DMS79 treated with DMSO at 0.1 percent for 48 hours (cell line): Measurements from ENCODE around the gene FIBCD1.

Experiments
- DNase-seq: peaks from one replicate; lab custom pipeline; 2025; lab: John Stamatoyannopoulos, UW

Gene FIBCD1, protein sequence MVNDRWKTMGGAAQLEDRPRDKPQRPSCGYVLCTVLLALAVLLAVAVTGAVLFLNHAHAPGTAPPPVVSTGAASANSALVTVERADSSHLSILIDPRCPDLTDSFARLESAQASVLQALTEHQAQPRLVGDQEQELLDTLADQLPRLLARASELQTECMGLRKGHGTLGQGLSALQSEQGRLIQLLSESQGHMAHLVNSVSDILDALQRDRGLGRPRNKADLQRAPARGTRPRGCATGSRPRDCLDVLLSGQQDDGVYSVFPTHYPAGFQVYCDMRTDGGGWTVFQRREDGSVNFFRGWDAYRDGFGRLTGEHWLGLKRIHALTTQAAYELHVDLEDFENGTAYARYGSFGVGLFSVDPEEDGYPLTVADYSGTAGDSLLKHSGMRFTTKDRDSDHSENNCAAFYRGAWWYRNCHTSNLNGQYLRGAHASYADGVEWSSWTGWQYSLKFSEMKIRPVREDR

DNA sequence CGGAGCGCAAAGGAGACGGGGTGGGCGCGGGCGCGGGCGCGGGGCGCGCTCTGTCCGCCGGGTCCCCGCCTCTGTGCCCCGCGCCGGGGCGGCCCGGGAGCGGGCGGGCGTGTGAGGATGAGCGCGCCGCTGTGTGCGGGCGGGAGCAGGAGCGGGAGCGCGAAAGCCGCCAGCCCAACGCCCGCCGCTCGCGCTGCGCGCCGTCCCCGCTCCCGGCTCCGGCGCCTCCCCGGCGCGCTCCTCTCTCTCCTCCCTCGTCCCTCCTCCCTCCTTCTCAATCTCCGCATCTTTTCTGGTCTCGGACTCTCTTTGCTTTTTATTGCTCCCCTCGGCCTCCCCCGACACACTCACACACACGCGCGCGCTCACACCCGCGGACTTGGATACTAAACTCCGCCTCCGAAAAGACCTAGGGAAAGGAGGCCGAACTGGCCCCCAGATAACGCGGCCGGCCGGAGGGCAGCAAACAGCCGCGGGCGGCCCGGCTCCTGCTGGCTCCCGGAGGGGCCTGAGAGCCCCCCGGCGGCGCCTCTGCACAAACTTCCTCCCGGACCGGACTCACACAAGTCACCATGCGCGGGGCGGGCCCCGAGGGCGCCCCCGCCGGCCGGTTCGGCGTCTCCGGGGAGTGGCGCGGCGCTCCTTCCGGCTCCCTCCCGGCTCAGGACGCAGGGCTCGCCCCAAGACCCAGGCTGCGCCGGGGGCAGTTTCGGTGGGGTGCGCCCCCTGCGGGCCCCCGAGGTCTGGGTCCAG is at the start of gene FIBCD1:
Gene FIBCD1 (minus strand): TSS at position 596 of the 753 bp plus-strand sequence. CDS start 640 bp downstream, outside the sequence.
- peak; percentile 34 for DNase-seq

GRCh38 chr9:130988400-130988747 is 49.3 kb upstream of the FIBCD1 start:
- DNase-seq: no peak

DNA sequence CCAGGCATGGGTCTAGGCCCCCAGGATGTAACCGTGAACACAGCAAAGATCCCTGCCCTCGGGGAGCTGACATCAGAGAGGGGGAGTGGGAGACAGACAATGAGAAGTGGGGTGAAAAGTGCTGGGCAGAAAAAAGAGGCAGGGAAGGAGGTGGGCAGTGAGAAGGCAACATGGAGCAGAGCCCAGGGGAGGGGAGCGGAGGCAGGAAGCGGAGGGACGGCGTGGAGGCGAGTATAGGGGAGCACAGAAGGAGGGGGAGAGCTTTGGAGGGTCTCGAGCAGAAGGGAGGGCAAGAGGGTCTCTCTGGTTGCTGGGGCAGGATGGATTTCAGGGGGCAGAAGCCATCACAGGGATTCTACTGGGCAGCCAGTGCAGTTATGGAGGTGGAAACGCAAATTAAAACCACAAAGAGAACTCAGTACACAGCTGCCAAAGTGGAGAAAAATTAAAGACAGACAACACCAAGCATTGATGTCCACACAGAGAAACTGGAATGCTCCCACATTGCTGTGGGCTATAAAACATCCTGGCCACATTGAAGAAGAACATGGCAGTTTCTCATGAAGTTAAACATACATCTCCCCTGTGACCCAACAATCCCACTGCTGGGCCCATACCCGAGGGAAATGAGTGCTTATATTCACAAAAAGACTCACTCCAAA is 48.8 kb upstream of the FIBCD1 start:
- no peak for DNase-seq

- no peak for DNase-seq
Observed at GRCh38 chr9:130987054-130987453, 48.0 kb upstream of the FIBCD1 start.

GRCh38 chr9:130986356-130986965 is 47.4 kb upstream of the FIBCD1 start:
- DNase-seq: no peak

- peak; percentile 6 for DNase-seq
Observed at GRCh38 chr9:130985606-130986162, 46.6 kb upstream of the FIBCD1 start.

DNA sequence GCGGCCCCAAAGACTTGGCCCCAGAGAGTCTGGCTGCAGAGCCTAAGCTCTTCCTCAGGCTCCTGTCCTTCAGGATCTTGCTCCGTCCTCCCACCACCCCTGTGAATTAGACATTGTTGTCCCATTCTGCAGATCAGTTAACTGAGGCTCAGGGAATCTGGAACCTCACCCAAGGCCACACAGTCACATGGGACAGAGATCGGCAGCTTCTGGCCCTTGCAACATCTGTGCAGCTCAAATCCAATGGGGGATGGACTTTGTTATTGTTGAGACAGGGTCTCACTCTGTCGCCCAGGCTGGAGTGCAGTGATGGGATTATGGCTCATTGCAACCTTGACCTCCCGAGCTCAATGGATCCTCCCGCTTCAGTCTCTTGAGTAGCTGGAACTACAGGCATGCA is 46.0 kb upstream of the FIBCD1 start:
- no peak for DNase-seq

DNA sequence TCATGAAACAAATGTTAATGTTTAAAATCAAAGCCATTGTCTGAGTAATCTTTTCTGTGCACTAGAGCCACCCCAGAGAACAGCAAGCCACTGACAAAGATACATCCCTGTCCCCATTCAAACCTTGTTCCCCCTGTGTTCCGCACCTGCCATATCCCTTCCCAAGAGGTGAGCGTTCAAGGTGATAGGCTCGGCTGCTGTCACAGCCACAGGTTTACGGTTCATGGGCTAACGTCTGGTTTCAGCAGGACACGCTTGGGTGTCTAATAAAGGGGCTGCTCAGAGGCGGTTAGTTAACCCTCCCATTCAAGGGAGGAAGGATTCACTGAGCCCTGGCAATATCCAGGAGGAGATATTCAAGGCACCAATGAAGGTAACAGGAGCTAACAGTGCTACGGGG is 45.5 kb upstream of the FIBCD1 start:
- DNase-seq: peak; percentile 72

- DNase-seq: no peak
Observed at GRCh38 chr9:130983970-130984369, 44.9 kb upstream of the FIBCD1 start.

DNA sequence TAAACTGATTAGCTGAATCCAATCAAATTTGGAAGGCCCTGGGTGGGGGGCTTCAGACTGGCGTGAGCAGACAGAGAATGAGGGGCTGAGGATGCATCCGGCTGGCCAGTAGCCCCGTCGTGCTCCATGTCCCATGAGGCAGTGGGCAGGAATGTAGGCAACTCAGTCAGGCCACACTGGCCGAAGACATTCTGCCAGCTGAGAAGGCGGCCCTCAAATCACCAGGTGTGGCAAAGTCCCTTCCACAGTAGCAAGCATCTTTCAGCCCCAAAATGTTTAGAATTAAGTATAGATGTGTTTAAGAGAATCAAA is 44.3 kb upstream of the FIBCD1 start:
- no peak for DNase-seq

- peak; percentile 43 for DNase-seq
Observed at GRCh38 chr9:130982636-130983358, 43.8 kb upstream of the FIBCD1 start.

DNA sequence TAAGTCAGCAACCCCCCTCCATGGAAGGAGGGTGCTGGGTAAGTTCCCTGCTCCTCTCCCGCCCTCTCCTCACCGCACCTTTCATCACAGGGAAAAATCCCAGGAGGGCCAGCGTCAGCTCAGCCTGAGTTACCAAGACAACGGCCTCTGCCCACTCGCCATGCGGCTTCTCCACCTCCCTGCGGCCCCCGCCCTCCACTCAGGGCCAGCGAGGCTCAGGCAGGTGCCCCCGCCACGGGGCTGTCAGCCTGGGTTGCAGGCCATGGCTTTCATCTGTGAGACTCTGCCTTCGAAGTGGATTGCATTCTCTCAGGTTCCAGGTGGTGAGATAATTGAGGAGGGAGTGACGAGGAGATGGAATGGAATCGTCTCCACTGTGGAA is 42.7 kb upstream of the FIBCD1 start:
- peak; percentile 14 for DNase-seq

- no peak for DNase-seq
Observed at GRCh38 chr9:130981002-130981755, 42.1 kb upstream of the FIBCD1 start.

DNA sequence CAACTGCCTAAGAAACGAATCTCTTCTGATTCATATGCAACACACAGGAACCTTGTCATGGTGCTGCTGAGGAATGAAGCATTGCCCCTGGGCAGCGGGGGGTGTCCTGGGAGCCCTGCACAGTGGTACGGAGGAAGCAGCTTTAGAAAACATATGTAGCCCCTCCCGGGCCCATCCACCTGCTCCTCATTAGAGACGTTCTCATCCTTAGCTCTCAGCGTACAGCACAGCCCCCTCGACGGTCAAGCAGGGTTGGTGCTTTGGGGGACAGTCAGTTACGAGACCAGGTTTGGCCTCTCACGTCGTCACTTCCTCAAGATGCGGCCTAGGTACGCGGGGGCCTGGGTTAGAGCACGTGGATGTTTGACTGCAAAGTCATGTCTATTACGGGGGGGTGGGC is 41.5 kb upstream of the FIBCD1 start:
- no peak for DNase-seq

GRCh38 chr9:130979591-130980385 is 40.7 kb upstream of the FIBCD1 start:
- DNase-seq: no peak

- DNase-seq: no peak
Observed at GRCh38 chr9:130977811-130978221, 38.8 kb upstream of the FIBCD1 start.

DNA sequence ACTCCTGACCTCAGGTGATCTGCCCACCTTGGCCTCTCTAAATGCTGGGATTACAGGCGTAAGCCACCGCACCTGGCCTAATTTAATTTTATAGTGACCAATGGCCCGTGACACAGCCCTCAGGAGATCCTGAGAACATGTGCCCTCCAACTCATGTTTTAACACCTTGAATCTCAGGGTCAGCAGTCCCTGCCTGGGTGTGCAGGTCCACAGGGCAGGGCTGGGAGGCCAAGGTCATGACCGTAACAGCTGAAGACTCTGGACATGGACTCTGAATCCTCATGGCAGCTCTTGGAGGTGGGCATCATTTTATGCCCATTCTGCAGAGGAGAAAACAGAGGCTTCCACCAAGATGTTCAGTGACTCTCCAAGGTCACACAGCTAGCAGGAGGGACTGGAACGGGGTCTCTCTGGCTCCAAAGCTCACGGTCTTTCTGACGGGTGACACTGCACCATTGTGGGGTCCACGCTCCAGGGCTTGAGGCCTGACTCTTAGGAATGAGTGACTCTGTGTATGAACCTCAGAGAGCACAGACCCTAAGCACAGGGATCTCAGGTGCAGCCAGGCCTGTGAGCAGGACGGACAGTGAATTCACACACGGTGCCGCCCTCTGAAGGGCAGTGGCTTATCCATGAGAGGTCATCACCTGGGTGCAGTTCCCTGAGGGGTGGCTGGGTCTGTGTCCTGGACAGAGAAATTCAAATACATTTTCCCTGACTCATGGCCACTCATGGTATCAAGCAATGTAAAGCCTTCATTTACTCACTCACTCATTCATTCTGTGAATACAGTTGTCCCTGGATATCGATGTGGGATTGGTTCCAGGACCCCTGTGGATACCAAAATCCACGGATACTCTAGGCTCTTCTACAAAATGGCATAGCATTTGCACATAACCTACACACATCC is 37.1 kb upstream of the FIBCD1 start:
- no peak for DNase-seq

DNA sequence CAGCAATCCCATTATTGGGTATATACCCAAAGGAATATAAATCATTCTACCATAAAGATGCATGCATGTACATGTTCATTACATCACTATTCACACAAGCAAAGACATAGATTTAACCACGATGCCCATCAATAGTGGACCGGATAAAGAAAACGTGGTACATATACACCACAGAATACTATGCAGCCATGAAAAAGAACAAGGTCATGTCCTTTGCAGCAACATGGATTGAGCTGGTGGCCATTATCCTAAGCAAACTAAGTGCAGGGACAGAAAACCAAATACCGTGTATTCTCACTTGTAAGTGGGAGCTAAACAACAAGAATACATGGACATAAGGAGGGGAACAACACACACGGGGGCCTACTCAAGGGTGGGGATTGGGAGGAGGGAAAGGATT is 36.1 kb upstream of the FIBCD1 start:
- DNase-seq: no peak

DNA sequence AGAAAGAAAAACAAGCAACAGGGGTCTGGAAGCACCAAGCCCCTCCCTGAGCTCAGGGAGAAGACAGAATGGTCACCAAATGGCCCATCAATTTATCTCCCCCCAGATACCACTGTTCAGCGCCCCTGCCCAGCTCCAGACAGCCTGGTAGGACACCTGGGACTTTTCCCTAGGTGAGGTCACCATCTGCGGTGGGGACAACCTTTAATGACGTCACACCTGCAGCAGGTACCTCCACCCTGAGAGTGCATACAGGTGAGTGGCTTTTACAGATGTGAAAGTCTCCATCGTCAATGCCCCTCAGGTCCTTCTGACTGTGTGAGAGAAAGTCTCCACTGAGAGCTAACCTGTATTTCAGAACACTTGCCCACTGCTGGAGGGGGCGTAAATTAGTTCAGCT is 35.6 kb upstream of the FIBCD1 start:
- DNase-seq: no peak
